HG02885 (cell line): ENCODE results near the gene EPPIN.

Experiments
- ATAC-seq: cut with Tn5 transposase; IDR thresholded peaks from one replicate; pipeline ENCODE4 v1.9.1; 2021; ENCODE audit warnings: mild to moderate bottlenecking; ENCODE audit not compliant: unreplicated experiment, poor library complexity

EPPIN gene

GRCh38 chr20:45539382-45539781, 7.8 kb downstream of the EPPIN start, which contains the start of gene WFDC6:
WFDC6 (minus strand) TSS chr20:45539482; CDS start chr20:45539407, 75 bp downstream.
- no peak for ATAC-seq

- ATAC-seq: no peak
Measured at GRCh38 chr20:45538209-45538799, 8.9 kb downstream of the EPPIN start.

GRCh38 chr20:45527294-45527693, 19.9 kb downstream of the EPPIN start:
- ATAC-seq: no peak

DNA sequence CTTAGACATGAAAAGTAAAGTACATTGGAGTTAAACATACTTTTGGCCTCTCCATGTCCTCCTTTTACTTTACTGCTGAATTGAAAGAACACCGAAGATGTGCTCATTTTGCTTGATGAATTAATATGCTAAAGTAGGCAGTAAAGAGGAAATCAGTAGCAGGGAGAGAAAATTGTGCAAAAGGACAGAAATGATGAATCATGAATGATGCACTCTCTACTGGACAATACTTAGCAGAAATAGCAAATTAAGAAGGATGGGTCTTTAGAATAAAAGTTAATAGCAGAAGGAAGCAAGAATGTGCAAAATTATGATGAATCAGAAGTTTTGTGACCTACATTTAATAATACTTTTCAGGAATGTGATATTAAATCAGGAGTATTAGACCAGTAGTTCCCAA, 23.4 kb downstream of the EPPIN start:
- no peak for ATAC-seq

- no peak for ATAC-seq
Measured at GRCh38 chr20:45518282-45518681, 28.9 kb downstream of the EPPIN start.

- no peak for ATAC-seq
Measured at GRCh38 chr20:45515147-45515913, 31.9 kb downstream of the EPPIN start, which contains the start of gene SPINT3. SPINT3 (minus strand) TSS chr20:45515622; CDS start chr20:45515608, 14 bp downstream.

GRCh38 chr20:45510242-45510862, 36.8 kb downstream of the EPPIN start:
- no peak for ATAC-seq

DNA sequence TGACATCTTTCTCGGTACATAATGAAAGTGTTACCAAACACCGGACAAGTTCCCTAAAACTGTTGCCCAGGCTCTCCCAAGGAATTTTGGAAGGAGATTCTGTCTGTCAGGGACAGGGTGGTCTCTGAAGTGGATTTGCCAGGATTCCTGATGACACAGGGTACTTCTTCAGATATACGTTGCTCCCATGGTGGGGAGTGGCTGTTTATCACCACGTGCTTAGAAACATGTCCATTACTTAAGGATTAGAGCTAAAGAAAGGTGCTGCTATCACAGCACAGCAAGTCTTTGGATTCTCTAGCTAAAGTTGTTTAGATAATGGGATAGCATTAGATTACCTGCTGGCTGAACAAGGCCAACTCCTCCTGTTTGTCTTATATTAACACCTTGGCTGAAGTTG, 38.1 kb downstream of the EPPIN start:
- ATAC-seq: no peak

GRCh38 chr20:45508068-45508886, 38.9 kb downstream of the EPPIN start:
- ATAC-seq: no peak

- no peak for ATAC-seq
Measured at GRCh38 chr20:45507011-45507820, 40.0 kb downstream of the EPPIN start.

GRCh38 chr20:45506398-45506797, 40.8 kb downstream of the EPPIN start:
- no peak for ATAC-seq

DNA sequence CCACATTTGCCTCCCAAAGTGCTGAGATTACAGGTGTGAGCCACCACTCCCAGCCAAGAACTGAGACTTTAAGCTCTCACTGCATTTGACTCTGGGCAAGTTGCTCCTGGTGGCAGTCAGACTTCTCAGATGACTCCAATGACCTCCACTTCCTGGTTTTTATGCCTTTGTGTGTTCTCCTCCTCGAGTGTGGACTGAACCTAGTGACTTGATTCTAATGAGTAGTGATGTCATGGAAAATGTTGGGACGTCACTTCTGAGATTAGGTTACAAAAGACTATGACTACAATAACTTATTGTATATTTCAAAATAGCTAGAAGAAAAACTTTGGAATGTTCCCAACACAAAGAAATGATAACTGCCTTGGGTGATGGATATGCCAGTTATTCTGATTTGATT, 43.8 kb downstream of the EPPIN start:
- ATAC-seq: no peak

- ATAC-seq: no peak
Measured at GRCh38 chr20:45502561-45502960, 44.6 kb downstream of the EPPIN start.

GRCh38 chr20:45501600-45501999, 45.6 kb downstream of the EPPIN start:
- ATAC-seq: no peak

DNA sequence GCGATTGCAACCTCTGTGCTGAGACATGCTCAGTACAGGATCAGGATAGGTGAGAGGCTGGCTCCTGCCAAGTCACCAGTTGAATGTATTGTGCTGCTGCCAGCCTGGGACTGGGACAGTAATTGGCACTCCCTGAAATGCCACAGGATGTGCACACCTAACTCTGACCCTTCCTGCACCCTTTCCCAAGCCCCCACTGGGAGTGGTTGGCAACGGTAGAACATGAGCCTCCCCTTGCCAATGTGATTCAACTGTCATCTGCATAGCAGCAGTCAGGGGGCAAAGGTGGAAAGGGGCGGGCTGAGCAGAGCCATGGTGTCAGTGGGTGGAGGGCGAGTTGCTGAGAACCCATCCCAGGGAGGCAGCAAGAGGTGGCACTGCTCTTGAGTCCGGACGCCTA, 47.2 kb downstream of the EPPIN start:
- ATAC-seq: no peak

DNA sequence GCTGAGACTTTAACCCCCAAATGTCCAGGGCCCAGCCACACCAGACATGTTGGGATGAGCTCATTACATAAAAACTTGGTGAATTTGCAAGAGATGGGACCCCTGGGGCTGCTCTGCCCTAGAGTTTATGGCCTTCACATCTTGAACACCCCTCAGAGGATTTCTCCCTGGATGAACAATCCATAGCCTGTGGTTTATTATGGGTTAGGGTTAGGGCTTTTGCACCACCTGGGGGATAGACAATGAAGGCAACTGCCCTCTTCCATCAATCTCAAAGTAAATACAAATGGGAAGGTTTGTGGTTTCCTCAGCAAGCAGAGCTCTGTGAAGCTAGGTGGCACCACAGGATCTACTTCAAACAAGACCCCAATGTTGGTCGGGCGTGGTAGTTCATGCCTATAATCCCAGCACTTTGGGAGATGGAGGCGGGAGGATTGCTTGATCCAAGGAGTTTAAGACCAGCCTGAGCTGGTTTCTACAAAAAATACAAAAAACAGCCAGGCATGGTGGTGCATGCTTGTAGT, 49.2 kb downstream of the EPPIN start:
- ATAC-seq: no peak

DNA sequence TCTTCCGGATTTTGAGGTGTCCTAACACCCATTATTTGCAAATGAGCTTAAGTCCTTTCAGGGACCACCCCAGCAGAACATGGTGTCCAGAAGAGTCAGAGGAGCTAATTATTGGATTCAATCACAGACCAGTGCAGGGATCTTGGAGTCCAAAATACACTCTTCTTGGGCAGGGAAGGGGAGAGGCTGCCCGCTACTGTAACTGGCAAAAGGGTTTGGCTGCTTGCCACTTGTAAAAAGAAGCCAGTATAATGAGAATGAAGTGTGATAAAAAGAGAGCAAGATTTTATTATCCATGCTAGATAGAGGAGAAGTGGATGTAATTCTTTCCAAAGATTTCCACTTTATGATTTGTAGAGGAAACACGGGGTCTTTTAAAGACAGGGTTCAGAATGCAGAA, 51.0 kb downstream of the EPPIN start:
- ATAC-seq: no peak

DNA sequence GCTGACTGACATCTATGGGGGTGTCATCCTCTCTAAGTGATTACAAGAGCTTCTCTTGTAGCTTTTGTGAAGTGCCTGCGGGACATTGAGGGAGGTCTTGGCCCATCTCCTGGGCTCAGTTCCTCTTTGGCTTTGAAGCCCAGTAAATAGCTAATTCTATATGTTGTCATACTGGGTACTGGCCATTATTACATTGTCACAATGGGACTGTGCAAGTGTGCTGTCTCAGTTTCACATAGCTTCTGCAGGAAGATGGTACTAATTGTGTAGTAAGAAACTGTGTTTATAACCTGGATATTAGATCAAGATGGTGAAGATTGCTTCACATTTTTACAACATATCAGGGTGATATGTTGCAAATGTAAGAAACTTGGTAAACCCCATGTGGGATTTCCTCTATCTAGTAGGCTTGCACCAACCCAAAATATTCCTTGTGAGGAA, 51.7 kb downstream of the EPPIN start:
- no peak for ATAC-seq
